ENCODE data around the gene ERCC6. TPM values are rescaled to one million over a fixed set of nuclear protein-coding genes. Genes with fewer than 3 reads are reported as not detected.

ERCC6 gene
- total and polyA plus RNA-seq, 10 of the 15 experiments (the other 5 are each of a cell fraction or from before 2014, with no cell fraction given), result 4.3 to 15.6 (median 7.8) TPM

- ChIA-PET CTCF (interaction anchor here (1.8 kb wide), 1 partner anchor 136 kb away, joined by 4 read pairs; no protein-coding TSS in a partner anchor), RAD21 (ENCODE audit: unreplicated experiment) (no interaction called here), SMC1A (ENCODE audit: uncharacterized antibody, unreplicated experiment) (interaction anchor here (0.7 to 1.6 kb wide), 2 partner anchors 8 to 22 kb away, joined by 3 to 5 read pairs; no protein-coding TSS in a partner anchor), POLR2A (no interaction called here)
- BruUV-seq (replicated peaks), result no TSS peak
- Histone ChIP-seq H3K9ac (ENCODE audit: control insufficient read depth, insufficient read depth, low read length) (no peak overlapping the region), H4K20me1 (ENCODE audit: control insufficient read depth, insufficient read depth) (no peaks in the 10 kb centered on the region), H3K4me3 (no peak overlapping the region), H3K4me2 (ENCODE audit: control insufficient read depth, insufficient read depth) (no peak overlapping the region), H3K36me3 (ENCODE audit: control insufficient read depth in 2 of 2, insufficient read depth in 2 of 2, low read length in 1 of 2) (no peaks in the 10 kb centered on the region), H3K27ac (ENCODE audit: control insufficient read depth, insufficient read depth) (no peak overlapping the region), H2AFZ (ENCODE audit: control insufficient read depth, low read depth, low read length) (no peak overlapping the region), H3K4me1 (ENCODE audit: control insufficient read depth, insufficient read depth, low read length) (peaks cover 8% of the 10 kb centered on the region), H3K27me3 (replicated peaks in 1 of 2; ENCODE audit: control insufficient read depth in 2 of 2, insufficient read depth in 2 of 2, low read length in 1 of 2) (no peaks in the 10 kb centered on the region), H3K9me3 (replicated peaks; ENCODE audit: control insufficient read depth, insufficient read depth, low read length) (no peaks in the 10 kb centered on the region; the same call in 2 of the 3 replicates), H3K79me2 (ENCODE audit: control insufficient read depth, insufficient read depth, low read length) (no peaks in the 10 kb centered on the region; the same call in 1 of the 2 replicates)
- no peak for FAIRE-seq
- TF ChIP-seq, protein P1, sequence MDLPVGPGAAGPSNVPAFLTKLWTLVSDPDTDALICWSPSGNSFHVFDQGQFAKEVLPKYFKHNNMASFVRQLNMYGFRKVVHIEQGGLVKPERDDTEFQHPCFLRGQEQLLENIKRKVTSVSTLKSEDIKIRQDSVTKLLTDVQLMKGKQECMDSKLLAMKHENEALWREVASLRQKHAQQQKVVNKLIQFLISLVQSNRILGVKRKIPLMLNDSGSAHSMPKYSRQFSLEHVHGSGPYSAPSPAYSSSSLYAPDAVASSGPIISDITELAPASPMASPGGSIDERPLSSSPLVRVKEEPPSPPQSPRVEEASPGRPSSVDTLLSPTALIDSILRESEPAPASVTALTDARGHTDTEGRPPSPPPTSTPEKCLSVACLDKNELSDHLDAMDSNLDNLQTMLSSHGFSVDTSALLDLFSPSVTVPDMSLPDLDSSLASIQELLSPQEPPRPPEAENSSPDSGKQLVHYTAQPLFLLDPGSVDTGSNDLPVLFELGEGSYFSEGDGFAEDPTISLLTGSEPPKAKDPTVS (IDR thresholded peaks at IDR 0.05; ENCODE audit: low read depth, low read length), result no peak
- no peak for TF ChIP-seq HDGF (IDR thresholded peaks at IDR 0.05)
- TF ChIP-seq ATF2 (IDR thresholded peaks at IDR 0.05; ENCODE audit: low read length), result no peak
- TF ChIP-seq USF1 (IDR thresholded peaks at IDR 0.05; ENCODE audit: borderline replicate concordance, extremely low read length, insufficient read depth, low read depth, low read length), result no peak
- TF ChIP-seq SP1 (IDR thresholded peaks at IDR 0.05; ENCODE audit: low read depth, low read length), result no peak
- TF ChIP-seq EZH2 (IDR thresholded peaks at IDR 0.05; ENCODE audit: borderline replicate concordance, control insufficient read depth, low read depth, low read length), result no peak
- TF ChIP-seq KAT2A (conservative IDR thresholded peaks at IDR 0.05; ENCODE audit: control insufficient read depth, low read depth, low read length), result no peak
- no peak for TF ChIP-seq ZSCAN29 (IDR thresholded peaks at IDR 0.05)
- DNase-seq (ENCODE audit: low read depth, low spot score), result no peak
- intact Hi-C loops (cut with micrococcal nuclease; ENCODE audit: unreplicated experiment), result no loop called here
- WGBS (ENCODE audit: insufficient coverage, insufficient replicate concordance, low lambda C conversion rate, missing lambda C conversion rate), result 70% methylated on average over 3 of the region's 3 CpGs
- in situ Hi-C loops (cut with MboI), result no loop called here
- ATAC-seq, result no peak
These were observed 4.7 kb upstream of the ERCC6 start for GRCh38 chr10:49543604-49544003.

Measured in GM12878 (cell line).